ENCODE results near the gene WNT9A.

The WNT9A gene

DNA sequence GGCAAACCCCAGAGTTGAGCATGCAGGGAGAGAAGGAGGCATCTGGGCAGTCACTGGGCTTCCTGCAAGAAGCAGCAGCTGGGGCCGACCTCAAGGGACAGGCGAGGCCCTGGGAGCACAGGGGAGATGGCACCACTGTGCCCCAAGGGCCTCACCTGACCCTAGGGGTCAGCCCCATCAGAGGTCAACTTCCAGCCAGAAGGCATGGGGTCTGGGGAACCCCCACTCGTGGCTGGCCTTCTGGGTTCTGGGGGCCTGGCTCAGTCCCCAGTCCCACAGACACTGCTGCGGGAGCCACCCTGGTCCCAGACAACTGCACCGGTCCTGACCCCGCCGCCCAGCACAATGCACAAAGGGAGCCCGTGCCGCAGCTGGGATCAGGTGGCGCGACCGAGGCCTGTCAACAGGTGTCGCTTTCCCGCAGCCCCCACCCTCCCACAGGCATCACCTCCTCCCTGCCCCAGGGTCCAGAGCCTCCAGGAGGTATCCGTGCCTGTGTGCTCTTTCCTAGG is 6.2 kb downstream of the WNT9A start:
- no peak for DNase-seq (ENCODE audit: low read depth)

DNA sequence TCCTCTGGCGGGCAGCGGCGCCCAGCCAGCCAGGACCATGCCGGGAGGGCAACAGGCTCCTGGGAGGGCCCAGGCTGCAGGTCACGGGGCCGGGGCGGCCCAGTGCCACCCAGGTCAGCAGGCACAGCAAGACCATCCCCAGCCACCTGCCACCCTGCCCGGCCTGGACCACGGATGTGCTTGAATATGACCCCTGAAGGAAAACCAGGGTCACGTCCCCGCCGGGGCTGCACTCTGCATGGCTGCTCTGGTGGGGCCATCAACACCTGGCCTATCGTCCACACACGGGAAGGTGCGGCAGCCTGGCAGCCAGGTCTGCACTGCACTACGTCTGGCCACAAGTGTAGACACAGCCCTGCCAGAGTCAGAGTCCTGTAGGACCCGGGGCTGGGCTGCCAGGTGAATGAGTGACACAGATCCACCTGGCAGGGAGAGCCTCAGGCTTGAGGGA is 6.9 kb downstream of the WNT9A start:
- no peak for DNase-seq (ENCODE audit: low read depth)

DNA sequence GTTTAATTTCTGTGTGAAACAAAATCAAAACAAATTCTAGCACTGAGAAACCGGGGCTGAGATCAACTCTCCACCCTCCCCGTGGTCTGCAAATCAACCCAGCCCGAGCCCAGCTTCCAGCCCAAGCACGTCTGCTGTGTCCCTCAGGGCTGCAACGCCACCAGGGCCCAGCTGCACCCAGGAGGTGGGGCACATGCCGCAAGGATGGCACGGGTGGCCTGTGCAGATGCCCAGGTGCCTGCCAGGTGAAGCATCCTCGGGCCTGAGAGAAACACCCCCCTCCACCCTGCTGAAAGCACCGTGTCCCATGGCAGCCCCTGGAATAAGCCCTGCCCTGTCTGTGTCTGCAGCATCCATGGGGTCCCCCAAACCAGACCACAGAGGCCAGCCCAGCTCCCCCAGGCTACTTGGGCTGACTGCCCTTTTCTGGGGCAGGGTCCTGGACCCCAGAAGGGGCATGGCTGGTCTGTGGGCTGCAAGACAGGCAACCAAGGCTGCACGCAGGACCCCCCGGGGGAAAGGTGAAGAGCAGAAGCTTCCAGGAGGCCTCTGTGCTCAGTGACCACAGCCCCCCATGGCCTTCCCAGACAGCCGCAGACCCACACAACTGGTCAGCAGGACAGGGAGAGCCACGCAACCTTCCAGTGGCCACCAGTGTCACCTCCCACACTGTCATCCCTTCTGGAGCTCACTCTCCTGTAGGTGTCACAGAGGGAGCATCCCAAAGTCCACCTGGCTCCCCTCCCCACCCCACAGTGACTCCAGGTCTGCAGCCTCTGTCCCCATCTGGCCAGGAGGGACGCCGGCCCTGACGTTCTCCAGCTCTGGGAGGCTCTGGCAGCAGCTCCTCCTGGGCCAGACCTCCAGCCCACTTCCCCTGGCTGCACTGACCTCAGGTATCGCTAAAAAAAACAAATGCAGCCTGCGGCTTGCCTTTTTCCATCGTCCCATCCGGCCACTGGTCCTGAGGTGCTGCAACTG is 7.7 kb downstream of the WNT9A start:
- DNase-seq (ENCODE audit: low read depth), result no peak

DNA sequence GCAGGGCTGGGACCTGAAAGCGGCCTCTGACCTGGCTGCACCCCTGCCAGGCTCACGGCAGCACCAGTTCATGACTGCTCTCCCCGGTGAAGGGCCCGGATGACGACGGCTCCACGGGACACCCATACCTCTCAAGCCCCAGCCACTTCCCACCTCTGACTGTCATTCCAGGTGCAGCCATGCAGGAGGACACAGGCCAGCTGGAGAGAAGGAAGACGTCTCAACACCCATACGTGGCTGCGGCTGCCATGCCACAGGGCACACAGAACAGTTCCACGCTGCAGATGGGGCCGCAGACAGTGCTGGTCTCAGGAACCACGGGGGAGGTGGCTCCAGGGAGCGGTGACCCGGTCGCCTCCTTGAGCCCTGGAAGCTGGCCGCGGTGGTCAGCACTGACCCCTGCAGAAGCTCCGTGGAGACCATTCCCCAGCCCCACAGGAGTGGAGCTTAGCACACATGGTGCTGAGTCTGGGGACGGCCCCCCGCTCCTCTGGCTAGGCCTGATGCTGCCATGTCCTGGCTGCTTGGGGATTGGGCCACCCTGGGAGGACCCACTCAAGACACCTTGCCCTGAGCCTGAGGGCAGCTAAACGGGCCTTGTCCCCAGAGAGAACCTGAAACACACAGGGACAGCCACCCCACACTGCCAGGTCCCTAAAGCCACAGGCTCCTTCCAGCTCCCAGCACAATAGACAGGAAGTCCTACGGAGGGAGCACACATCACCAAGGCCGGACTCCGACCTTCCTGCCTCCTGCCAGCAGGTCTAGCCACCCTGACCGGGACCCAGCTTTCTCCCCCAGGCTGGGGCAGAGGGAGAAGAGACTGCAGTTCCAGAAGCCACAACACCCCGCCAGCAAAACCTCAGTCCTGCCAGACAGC is 8.6 kb downstream of the WNT9A start:
- no peak for DNase-seq (ENCODE audit: low read depth)

DNA sequence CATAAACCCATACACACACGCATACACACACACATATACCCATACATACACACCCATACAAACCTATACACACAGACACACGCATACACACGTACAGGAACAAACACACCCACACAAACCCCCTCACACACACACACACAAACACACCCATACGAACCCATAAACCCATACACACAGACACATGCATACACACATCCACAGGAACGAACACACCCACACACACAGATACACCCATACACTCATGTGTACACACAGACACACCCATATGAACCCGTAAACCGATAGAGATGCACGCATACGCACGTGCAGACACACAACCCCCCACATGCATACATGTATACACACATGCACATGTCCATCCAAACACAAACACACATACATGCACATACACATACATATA is 9.5 kb downstream of the WNT9A start:
- no peak for DNase-seq (ENCODE audit: low read depth)

DNA sequence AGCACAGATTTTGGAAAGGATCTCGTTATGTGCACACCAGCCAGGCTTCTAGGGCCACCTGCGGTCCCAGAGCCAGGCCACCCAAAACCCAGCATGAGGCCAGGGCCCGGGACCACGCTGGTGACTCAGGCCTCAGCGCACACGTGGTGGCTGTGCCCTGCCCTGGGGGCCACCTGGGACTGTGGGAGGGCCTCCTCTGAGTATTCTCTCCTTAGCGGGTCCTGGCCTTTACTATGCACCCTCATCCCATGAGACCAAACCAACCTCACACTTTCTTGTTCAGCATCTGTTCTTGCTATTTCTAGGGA is 9.9 kb downstream of the WNT9A start:
- no peak for DNase-seq (ENCODE audit: low read depth)

DNA sequence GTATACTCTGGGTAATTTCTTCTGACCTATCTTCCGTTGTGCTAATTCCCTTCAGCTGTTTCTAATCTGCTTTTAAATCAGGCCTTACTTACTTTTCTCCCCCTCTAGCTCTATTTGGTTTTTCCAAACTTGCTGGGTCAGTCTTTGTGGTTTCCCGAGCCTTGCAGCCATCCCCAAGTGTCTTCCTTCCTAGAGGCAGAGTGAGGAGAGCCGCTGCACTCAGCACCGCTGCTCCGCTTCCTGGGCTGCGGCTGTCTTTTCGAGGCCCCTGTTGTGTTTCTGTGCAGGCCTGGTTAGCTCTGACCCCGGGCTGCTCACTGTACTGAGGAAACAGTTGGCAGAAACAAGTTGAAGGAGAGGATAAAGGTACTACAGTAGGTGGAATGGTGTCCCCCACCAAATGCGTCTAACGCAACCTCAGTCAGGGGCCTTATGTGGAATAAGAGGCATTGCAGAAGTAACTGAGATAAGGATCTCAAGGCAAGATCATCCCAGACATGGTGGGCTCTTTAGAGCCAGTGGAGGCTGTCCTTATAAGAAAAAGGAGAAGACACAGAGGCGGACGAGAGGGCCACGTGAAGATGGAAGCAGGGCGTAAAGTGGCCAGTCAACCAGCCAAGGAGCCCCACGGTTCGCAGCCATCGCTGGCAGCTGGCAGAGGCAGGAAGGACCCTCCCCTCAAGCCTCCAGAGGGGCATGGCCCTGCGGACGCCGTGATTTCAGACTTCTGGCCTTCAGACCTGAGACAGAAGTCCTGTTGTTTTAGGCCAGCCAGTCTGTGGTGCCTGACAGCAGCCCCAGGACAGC is 10.5 kb downstream of the WNT9A start:
- no peak for DNase-seq (ENCODE audit: low read depth)

DNA sequence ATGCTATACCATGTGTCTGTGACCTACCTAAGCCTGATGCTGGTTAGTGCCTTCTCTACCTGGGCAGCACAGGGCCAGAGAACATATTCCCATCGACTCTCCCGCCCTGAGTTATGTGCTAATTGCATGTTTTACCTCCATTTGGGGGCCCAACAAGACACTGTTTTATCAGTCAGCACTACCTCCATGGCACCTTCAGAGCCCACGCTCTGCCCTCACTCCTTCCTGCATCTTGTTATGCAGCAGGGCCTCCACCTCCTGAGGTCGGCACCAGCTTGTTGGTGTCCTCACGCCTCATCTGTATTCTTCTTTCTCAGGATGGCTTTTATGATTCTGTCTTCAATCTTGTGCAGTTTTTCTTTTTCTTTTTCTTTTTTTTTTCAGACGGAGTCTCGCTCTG is 11.9 kb downstream of the WNT9A start:
- DNase-seq (ENCODE audit: low read depth), result no peak

DNA sequence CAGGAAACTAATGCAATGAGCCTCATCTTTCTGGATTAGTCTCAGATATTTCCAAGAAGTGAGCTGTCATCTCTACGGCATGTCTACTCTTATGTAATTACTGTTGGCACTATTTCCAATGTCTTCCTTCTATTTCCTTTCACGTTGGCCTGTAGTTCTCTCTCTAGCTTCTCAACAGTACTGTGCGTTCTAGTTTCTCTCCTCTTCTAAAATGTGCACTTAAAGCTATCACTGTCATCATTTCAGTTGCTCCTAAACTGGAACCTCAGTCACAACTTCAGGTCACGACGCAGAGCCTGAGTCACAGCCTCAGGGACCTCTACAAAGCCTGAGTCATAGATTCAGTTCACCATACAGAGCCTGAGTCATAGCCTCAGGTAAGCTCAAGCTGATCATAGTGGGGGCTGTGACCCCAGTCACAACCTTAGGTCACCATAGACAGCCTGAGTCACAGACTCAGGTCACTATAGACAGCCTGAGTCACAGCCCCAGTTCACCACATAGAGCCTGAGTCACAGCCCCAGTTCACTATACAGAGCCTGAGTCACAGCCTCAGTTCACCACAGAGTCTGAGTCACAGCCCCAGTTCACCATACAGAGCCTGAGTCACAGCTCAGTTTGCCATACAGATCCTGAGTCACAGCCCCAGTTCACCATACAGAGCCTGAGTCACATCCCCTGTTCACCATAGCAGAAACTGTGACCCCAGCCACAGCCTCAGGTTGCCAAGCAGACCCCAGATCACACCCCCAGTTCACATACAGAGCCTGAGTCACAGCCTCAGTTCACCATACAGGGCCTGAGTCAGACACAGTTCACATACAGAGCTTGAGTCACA is 13.0 kb downstream of the WNT9A start:
- peak; percentile 33 for DNase-seq (ENCODE audit: low read depth)

DNA sequence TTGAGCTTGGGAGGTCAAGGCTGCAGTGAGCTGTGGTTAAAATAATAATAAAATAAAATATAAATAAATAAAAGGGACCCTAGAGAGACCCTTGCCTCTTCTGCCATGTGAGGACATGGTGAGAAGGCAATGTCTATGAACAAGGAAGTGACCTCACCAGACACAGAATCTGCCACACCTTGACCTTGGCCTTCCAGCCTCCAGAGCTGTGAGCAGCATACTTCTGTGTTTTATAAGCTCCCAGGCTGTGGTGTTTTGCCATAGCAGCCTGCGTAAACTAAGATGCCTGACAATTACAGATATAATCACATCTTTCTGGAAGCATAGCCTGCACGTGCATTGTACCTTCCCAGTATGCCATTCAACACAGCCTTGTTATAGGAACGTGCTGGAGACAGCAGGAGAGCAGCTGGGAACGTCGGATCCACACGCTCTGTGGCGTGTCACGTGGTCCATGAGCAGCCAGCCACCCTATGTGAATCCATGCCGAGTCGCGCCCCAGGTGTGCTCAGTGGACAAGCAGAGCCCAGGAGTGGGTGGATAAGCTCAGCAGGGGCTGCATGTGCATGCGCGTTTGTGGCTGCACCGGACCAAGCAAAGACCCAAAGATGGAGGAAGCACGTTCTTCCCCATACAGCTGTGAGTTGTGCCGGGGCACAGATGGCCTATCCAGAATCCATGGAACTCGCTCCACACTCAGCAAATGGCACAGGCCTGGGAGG is 17.8 kb downstream of the WNT9A start:
- no peak for DNase-seq (ENCODE audit: low read depth)

DNA sequence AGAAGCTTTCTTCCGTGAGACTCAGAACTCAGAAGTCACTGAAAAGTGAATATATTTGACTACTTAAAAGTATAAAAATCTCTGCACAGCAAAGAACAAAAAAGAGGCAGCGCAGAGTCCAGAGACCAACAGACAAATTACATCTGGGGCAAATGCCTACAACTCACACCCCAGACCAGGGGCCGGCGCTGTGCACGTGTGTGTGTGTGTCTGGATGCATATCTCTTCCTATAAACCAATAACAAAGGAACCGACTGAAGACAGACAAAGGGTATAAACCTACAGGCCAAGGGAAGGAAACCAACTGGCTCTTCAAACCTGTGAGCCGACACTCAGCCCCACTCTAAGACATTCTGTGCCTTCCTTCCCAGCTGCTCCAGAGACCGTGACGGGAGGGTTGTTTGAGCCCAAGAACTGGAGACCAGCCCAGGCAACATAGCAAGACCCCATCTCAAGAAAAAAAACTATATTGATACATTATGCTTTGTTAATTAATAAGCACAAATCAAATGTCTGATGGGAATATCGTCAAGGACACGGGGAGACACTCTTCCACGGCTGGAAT is 18.8 kb downstream of the WNT9A start:
- DNase-seq (ENCODE audit: low read depth), result no peak

DNA sequence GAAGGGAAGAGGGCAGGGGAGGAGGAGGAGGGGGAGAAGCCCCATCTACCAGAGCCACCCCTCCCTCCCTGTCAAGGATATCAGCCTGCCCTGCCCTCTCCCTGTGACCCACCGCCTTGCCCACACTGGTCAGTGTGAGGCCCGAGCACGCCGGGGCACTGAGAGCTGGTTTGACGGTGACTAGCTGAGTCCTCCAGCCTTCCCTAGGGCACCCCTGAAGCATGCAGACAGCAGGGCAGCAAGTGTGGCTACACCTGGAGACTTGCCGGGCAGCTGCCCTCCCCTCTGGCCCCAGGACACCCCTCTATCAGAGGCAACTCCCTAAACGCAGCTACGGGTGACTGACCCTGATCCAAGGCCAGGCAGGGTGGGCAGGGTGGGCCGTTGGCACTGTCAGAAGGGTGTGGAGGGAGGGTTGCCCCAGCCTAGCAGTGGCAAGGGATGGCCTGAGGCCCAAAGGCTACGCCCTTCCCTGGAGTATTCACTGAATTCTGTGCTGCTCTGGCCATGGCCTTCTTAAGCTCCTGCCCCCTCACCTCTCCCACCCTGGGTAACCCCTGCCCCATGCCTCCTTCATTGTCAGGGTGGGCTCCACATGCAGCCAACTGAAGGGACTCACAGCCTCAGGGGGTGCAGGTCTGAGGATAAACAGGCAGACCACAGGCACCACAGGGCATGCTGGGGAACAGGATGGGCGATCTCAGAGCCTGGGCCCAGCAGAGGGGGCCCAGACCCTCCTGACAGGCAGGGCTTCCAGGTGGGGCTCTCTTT is 19.6 kb downstream of the WNT9A start:
- DNase-seq (ENCODE audit: low read depth), result no peak

DNA sequence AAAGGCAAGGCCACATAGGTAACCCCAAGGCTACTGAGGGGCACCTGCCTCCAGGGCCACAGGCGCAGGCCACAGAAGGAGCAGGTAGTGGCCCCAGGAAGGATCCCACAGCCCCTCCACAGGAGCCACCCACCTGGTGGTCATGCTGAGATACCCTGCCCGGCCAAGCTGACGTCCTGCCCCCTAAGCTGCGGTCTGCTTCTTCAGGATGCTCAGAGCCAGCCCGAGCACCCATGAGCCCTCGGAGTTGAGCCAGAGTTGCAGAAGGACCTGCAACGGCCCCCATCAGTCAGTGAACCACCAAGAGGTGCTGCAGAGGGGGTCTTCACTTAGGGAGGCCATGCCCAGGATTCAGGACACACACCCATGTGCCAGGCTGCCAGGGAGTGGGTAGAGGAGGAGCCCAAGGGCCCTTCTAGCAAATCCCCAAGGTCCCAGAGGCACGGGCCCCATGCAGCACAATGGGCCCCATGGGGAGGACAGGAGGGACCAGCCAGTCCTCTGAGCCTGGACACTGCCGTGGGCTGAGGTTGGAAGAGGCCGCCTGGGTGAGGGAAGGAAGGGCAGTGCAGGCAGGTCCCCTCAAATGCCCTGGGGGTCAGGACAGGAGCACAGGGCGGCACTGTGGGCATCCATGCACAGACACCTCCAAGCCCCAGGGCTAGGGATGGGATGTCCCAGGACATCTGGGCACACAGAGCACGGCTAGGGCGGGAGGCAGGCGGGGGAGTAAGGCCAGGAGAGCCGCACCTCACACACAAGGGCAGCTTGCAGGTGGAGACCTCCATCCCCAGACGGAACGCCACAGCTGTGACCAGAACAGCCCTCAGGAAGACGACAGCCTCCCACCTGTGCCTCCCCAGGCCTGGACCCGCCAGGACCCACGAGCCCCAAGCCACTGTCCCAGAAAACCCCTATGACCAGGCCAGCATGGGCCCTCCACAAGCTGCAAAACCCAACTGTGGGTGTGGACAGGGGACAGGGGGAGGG is 20.5 kb downstream of the WNT9A start:
- DNase-seq (ENCODE audit: low read depth), result no peak

DNA sequence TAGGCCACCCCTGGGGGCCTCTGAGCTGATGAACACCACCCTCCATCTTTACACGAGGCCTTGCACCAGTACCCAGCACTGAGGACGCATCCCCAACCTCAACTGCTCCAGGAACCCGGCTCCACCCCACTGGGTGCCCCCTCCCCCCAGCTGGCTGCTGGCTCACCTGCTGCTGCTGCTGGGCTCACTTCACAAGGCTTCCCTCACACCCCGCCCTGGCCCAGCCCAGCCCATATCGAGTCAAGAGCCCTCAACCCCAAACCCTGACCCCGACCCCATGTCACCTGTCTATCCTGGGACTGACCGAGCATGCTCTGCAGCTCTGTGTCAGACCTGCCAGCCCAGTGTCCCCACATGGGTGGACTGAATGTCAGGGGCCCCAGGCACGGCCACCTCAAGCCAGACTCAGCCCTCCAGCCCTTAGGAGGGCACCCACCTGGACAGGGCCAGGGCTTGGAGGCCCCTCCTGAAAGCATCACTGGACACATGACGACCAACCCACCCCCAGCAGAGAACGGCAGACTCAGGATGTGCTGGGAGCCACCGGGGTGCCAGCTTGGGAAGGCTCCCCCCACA is 21.4 kb downstream of the WNT9A start:
- DNase-seq (ENCODE audit: low read depth), result no peak

DNA sequence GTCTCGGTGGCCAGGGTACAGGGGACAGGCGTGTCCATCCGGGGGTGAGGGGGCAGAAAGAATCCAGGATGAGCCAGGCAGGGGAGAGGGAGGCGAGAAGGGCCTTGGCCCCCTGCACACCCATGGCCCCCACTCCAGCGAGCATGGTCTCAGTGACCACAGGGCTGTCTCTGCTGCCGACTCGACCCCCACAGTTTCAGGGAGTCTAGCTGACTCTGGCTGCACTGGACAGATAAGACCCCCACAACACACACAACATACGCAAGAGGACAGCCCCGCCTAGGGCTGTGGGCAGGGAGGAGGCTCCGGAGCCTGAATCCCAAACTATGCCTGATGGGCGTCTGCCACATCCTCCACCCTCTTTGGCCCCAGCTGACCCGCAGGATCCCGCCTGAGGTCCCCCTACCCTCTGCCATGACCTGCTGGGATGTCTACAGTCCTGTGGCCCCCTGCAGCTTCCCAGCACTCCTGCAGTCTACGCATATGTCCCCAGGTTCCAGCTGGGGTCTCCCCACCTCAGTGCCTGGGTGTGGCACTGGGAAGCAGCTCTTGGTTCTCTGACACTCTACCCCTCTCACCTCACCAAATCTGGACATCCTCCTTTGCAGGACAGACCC is 22.0 kb downstream of the WNT9A start:
- DNase-seq (ENCODE audit: low read depth), result no peak

DNA sequence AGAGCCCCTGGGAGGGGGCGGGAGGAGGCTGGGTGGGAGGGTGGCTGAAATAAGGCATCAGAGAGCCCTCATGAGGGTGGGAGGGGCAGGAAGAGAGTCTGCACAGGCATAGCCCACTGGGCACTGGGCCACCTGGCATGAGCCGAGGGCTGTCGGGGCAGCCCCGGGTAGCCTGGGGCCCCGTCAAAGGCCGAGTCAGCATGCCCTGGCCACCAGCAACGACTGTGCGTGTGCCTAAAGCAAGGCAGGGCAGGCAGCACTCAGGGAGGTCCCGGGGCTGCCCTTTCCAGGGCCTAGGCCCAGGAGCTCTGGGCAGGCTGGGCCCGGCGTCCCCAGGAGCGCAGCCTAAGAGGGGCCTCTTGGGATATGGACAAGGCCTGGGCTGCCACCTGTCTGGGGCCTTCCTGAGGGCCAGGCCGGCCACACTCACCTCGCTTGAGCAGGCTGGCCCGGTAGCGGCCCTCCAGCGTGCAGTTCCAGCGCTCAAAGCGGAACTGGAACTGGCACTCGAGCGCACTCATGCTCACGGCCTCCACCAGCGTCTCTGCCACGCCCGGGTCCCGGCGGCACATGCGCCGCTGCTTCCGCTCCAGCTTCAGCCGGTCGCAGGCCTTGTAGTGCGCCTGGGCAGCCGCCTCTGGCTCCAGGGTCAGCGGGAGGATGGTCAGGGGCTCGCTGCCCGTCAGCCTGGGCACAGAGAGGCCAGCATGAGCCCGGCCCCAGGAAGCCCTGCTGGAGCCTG is 22.7 kb downstream of the WNT9A start:
- no peak for DNase-seq (ENCODE audit: low read depth)

Data from activated gamma-delta T cell treated with anti-CD3 and anti-CD28 coated beads, Interleukin-2, amount 50 U/mL, for 16 hours (primary cell).